Measurements from ENCODE around the gene C2orf74. TPM values are rescaled to one million over a fixed set of nuclear protein-coding genes. Genes with fewer than 3 reads are reported as not detected.
"Not testable (repeated sequence)": the region's sequence is repeated elsewhere in the genome, so short reads cannot be mapped to it uniquely, and the experiment has no call there.

C2orf74 gene
- total RNA-seq, 1 experiment from 2014 or later: 17.1 TPM

DNA sequence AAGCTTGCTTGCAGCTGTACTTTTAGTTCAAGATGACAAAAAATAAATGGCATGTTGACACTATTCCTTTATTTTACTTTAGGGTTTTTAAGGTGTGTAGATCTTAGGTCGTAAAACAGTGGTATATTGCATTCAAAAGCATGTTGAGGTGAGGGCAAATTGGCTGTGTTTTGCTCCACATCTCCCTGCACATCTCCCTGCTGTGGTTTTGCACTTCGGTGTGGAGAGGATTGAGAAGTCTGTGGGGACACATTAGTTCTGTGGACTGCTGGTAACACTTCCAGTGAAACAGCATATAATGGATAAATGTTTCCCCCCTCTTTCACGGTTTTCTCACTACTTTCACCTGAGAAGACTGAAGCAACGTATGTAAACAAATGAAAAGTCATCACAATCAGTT is 25.1 kb downstream of the C2orf74 start:
- Mint-ChIP-seq H3K4me3 (ENCODE audit: low read depth, unreplicated experiment) (no peak overlapping the region), H3K9me3 (ENCODE audit: low read depth, unreplicated experiment) (no peaks in the 10 kb centered on the region), H3K36me3 (ENCODE audit: insufficient read depth, unreplicated experiment) (peaks cover 69% of the 10 kb centered on the region), H3K4me1 (ENCODE audit: low read depth, unreplicated experiment) (peaks cover under 1% of the 10 kb centered on the region), H3K27ac (ENCODE audit: unreplicated experiment) (no peak overlapping the region), H3K27me3 (ENCODE audit: unreplicated experiment) (no peaks in the 10 kb centered on the region)
- no peak for DNase-seq
- intact Hi-C loops (cut with micrococcal nuclease; ENCODE audit: unreplicated experiment): no loop called here
- BruUV-seq (replicated peaks): no TSS peak
- TF ChIP-seq CTCF (IDR thresholded peaks at IDR 0.05; ENCODE audit: unreplicated experiment): no peak
- CTCF ChIA-PET: no interaction called here

DNA sequence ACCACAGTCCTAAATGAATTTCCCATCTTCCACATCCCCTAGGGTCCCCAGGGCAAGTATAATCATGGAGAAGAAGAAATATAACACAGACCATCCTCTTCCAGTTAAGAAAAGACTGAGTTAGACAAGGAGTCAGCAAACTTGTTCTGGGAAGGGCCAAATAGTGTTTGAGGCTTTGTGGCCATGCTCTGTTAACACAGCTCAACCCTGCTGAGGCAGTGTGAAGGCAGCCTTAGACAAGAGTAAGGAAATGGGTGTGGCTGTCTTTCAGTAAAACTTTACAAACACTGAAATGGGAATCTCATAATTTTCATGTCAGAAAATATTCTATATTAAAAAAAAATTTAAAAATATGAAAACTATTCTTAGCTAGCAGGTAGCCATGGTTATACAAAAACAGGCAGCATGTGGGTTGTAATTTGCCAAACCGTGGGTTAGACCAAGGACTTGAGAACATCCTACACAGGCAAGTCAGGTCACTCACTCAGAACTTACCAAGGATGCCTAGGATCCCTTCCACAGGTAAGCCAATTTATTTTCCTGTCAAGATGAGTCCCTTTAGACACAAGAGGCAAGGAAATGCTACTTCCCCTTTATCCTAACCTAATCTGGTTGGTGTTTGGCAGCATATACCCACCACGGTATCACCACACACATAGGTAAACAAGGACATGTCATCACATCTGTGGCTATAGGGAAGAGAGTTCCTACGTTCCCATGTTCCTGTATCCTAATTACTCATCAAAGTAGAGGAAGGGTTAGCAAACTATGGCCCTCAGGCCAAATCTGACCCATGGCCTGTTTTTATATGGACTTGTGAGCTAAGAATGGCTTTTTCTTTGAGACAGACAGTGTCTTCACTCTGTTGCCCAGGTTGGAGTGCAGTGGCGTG is 31.9 kb downstream of the C2orf74 start:
- no TSS peak for BruUV-seq (replicated peaks)
- no peak for TF ChIP-seq CTCF (IDR thresholded peaks at IDR 0.05; ENCODE audit: unreplicated experiment)
- Mint-ChIP-seq H3K36me3 (ENCODE audit: insufficient read depth, unreplicated experiment) (peaks cover 39% of the 10 kb centered on the region), H3K27ac (ENCODE audit: unreplicated experiment) (no peak overlapping the region), H3K4me3 (ENCODE audit: low read depth, unreplicated experiment) (no peak overlapping the region), H3K27me3 (ENCODE audit: unreplicated experiment) (no peaks in the 10 kb centered on the region), H3K4me1 (ENCODE audit: low read depth, unreplicated experiment) (no peaks in the 10 kb centered on the region), H3K9me3 (ENCODE audit: low read depth, unreplicated experiment) (no peaks in the 10 kb centered on the region)
- intact Hi-C loops (cut with micrococcal nuclease; ENCODE audit: unreplicated experiment): no loop called here
- CTCF ChIA-PET: no interaction called here
- no peak for DNase-seq

- CTCF ChIA-PET; H3K4me1 Mint-ChIP-seq (ENCODE audit: low read depth, unreplicated experiment); H3K9me3 Mint-ChIP-seq (ENCODE audit: low read depth, unreplicated experiment); DNase-seq; H3K4me3 Mint-ChIP-seq (ENCODE audit: low read depth, unreplicated experiment); BruUV-seq (replicated peaks); H3K27me3 Mint-ChIP-seq (ENCODE audit: unreplicated experiment); intact Hi-C loops (cut with micrococcal nuclease; ENCODE audit: unreplicated experiment); H3K27ac Mint-ChIP-seq (ENCODE audit: unreplicated experiment): not testable (repeated sequence)
- H3K36me3 Mint-ChIP-seq (ENCODE audit: insufficient read depth, unreplicated experiment): peaks cover 44% of the 10 kb centered on the region
Measured at GRCh38 chr2:61194646-61195045, 32.7 kb downstream of the C2orf74 start.

DNA sequence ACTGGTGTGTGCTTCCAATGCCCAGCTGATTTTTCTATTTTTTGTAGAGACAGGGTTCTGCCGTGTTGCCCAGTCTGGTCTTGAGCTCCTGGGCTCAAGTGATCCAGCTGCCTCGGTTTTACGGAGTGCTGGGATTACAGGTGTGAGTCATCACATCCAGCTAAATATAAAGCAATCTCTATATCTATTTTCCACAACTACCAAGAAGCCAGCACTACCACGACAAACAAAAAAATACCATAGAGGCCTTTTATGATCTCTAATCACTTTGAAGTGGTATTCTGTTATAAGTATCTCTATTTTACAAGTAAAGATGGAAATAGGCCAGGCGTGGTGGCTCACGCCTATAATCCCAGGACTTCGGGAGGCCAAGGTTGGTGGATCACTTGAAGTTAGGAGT is 34.7 kb downstream of the C2orf74 start:
- H3K9me3 Mint-ChIP-seq (ENCODE audit: low read depth, unreplicated experiment): no peaks in the 10 kb centered on the region
- no peak for DNase-seq
- H3K27ac Mint-ChIP-seq (ENCODE audit: unreplicated experiment): no peak overlapping the region
- no peak overlapping the region for H3K4me3 Mint-ChIP-seq (ENCODE audit: low read depth, unreplicated experiment)
- H3K4me1 Mint-ChIP-seq (ENCODE audit: low read depth, unreplicated experiment): no peaks in the 10 kb centered on the region
- H3K36me3 Mint-ChIP-seq (ENCODE audit: insufficient read depth, unreplicated experiment): peaks cover 33% of the 10 kb centered on the region
- intact Hi-C loops (cut with micrococcal nuclease; ENCODE audit: unreplicated experiment): no loop called here
- TF ChIP-seq CTCF (IDR thresholded peaks at IDR 0.05; ENCODE audit: unreplicated experiment): no peak
- BruUV-seq (replicated peaks): no TSS peak
- H3K27me3 Mint-ChIP-seq (ENCODE audit: unreplicated experiment): no peaks in the 10 kb centered on the region
- CTCF ChIA-PET: no interaction called here

GRCh38 chr2:61205132-61205531 is 43.1 kb downstream of the C2orf74 start:
- no peak overlapping the region for H3K27ac Mint-ChIP-seq (ENCODE audit: unreplicated experiment)
- DNase-seq: no peak
- intact Hi-C loops (cut with micrococcal nuclease; ENCODE audit: unreplicated experiment): no loop called here
- no peak for TF ChIP-seq CTCF (IDR thresholded peaks at IDR 0.05; ENCODE audit: unreplicated experiment)
- BruUV-seq (replicated peaks): no TSS peak
- H3K4me3 Mint-ChIP-seq (ENCODE audit: low read depth, unreplicated experiment): no peak overlapping the region
- H3K27me3 Mint-ChIP-seq (ENCODE audit: unreplicated experiment): no peaks in the 10 kb centered on the region
- peaks cover 1% of the 10 kb centered on the region for H3K4me1 Mint-ChIP-seq (ENCODE audit: low read depth, unreplicated experiment)
- CTCF ChIA-PET: no interaction called here
- H3K36me3 Mint-ChIP-seq (ENCODE audit: insufficient read depth, unreplicated experiment): peaks cover 34% of the 10 kb centered on the region
- no peaks in the 10 kb centered on the region for H3K9me3 Mint-ChIP-seq (ENCODE audit: low read depth, unreplicated experiment)
